PC-9 (cell line): ENCODE results near the gene LHFPL2. TPM values are rescaled to one million over a fixed set of nuclear protein-coding genes. Genes with fewer than 3 reads are reported as not detected.

Source experiments
- BruUV-seq: library from RNA; stranded (reverse); fragments of 400-500 nt; replicated peaks from 2 replicates; lab custom pipeline; 2021; lab: Mats Ljungman, UMichigan
- CTCF ChIA-PET: fragments of 300-600 bp; sonication (Branson Sonifier 250); formaldehyde crosslinking; loops from one replicate; lab custom pipeline; 2022; ENCODE audit warnings: antibody characterized with exemption; lab: Charles Lee
- POLR2A ChIA-PET: fragments of 300-600 bp; sonication (Branson Sonifier 250); formaldehyde crosslinking; loops from one replicate; lab custom pipeline; 2022; ENCODE audit warnings: antibody characterized with exemption; ENCODE audit not compliant: unreplicated experiment; lab: Charles Lee
- DNase-seq, 2 experiments: peaks; one replicate each; pipeline versions ENCODE4 v3.0.0 to v3.0.0-alpha.2; 2015 to 2022; ENCODE audit warnings: mixed read lengths in 1 of 2
- H2AFZ ChIP-seq: fragments of 200-600 bp; sonication (generic); 2 replicates; pipeline ENCODE4 v1.8.1; 2017; ENCODE audit warnings: antibody characterized with exemption
- H3F3A ChIP-seq: fragments of 200-600 bp; sonication (generic); 2 replicates; pipeline ENCODE4 v1.8.1; 2017; ENCODE audit warnings: antibody characterized with exemption, mild to moderate bottlenecking, low read depth; ENCODE audit not compliant: insufficient read depth
- H3K27ac ChIP-seq: fragments of 200-600 bp; sonication (generic); 2 replicates; pipeline ENCODE4 v1.6.1; 2016; ENCODE audit warnings: mixed run types
- H3K27me3 ChIP-seq: fragments of 200-600 bp; sonication (generic); 2 replicates; pipeline ENCODE4 v1.6.1; 2016; ENCODE audit warnings: low read depth, mixed run types; ENCODE audit not compliant: insufficient read depth
- H3K36me3 ChIP-seq: fragments of 200-600 bp; sonication (generic); 2 replicates; pipeline ENCODE4 v1.6.1; 2016; ENCODE audit warnings: low read depth, mixed run types
- H3K4me1 ChIP-seq: fragments of 200-600 bp; sonication (generic); replicated peaks from 2 replicates; pipeline ENCODE4 v1.6.1; 2016; ENCODE audit warnings: mixed run types; ENCODE audit not compliant: insufficient read depth
- H3K4me2 ChIP-seq: fragments of 200-600 bp; sonication (generic); 2 replicates; pipeline ENCODE4 v1.6.1; 2017; ENCODE audit warnings: mixed run types
- H3K4me3 ChIP-seq: fragments of 200-600 bp; sonication (generic); 2 replicates; pipeline ENCODE4 v1.6.1; 2016; ENCODE audit warnings: mixed run types
- H3K79me2 ChIP-seq: fragments of 200-600 bp; sonication (generic); 2 replicates; pipeline ENCODE4 v1.6.1; 2017; ENCODE audit warnings: low read depth, mixed run types
- H3K9me2 ChIP-seq: fragments of 200-600 bp; sonication (generic); 2 replicates; pipeline ENCODE4 v1.8.1; 2017; ENCODE audit warnings: mild to moderate bottlenecking; ENCODE audit not compliant: insufficient read depth
- H3K9me3 ChIP-seq: fragments of 200-600 bp; sonication (generic); 2 replicates; pipeline ENCODE4 v1.8.1; 2016; ENCODE audit warnings: low read depth; ENCODE audit not compliant: insufficient read depth
- H4K20me1 ChIP-seq: fragments of 200-600 bp; sonication (generic); 2 replicates; pipeline ENCODE4 v1.8.1; 2017; ENCODE audit not compliant: insufficient read depth
- CTCF ChIP-seq: fragments of 200-600 bp; sonication (generic); conservative IDR thresholded peaks from 2 replicates; pipeline ENCODE4 v1.6.1; 2017; ENCODE audit warnings: mixed run types, antibody characterized with exemption, mild to moderate bottlenecking, moderate library complexity
- EZH2 ChIP-seq: fragments of 200-600 bp; sonication (generic); IDR thresholded peaks from 2 replicates; pipeline ENCODE4 v1.8.0; 2017; ENCODE audit warnings: antibody characterized with exemption, low read depth
- intact Hi-C: fragments of 100-400 bp; cut with micrococcal nuclease; formaldehyde crosslinking; loops from one replicate; pipeline ENCODE4 v1.10.0; 2022; ENCODE audit not compliant: unreplicated experiment
- total RNA-seq: library from RNA; stranded (reverse); gene quantifications from 2 replicates; pipeline ENCODE4 v1.2.3, GENCODE V29; 2021

The LHFPL2 gene
- total RNA-seq, 1 experiment from 2014 or later: 10.1 TPM

DNA sequence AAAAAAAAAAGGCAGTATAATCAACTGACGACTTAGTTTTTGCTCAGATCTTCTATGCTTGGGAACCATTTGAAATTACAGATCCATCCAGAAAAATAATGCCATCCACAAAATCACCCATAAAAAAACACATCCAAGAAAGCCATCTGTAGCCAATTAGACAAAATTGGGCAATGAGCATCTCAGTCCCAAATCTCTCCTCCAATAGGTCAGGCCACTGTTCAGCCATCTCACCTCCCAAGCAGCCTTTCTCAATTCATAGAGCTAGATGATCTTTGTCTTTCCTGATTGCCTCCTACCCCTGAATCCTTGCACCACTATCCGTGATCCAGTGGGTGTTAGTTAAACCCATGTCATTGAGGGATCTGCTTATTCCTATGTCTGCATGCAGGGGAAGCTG, 148.5 kb downstream of the LHFPL2 start:
- Histone ChIP-seq H3K9me3 (no peaks in the 10 kb centered on the region), H3K4me2 (no peak overlapping the region), H3K4me3 (no peak overlapping the region), H4K20me1 (no peaks in the 10 kb centered on the region), H3K27ac (no peak overlapping the region), H3K4me1 (peaks cover 53% of the 10 kb centered on the region), H3F3A (peaks cover 16% of the 10 kb centered on the region), H2AFZ (no peak overlapping the region), H3K9me2 (no peaks in the 10 kb centered on the region), H3K27me3 (no peaks in the 10 kb centered on the region), H3K36me3 (no peaks in the 10 kb centered on the region), H3K79me2 (peaks cover 70% of the 10 kb centered on the region)
- intact Hi-C loops: loop anchor here (10.0 kb wide), 1 partner anchor 95 kb away; no protein-coding TSS in a partner anchor
- no TSS peak for BruUV-seq
- ChIA-PET CTCF (no interaction called here), POLR2A (no interaction called here)
- DNase-seq: no peak
- TF ChIP-seq EZH2: no peak

DNA sequence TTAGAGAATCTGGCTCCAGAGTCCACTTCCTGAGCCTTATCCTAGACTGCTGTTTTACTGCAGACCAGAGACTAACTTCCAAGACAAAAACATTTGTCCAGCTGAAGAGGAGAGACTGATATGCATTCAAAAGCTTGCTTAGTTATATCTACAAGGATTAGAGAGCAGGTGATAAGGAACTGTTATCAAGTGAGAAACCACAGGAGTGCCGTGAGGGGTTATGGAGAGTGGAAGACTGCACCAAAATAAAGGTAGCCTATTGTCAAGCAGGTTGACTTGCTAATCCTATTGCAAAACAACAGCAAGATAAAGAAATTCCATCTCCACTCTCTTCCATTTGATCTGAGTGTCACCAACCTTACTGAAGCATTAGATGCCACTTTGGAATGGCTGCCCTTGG, 149.1 kb downstream of the LHFPL2 start:
- peaks cover 15% of the 10 kb centered on the region for H3F3A ChIP-seq
- H3K27me3 ChIP-seq: no peaks in the 10 kb centered on the region
- no peak overlapping the region for H3K27ac ChIP-seq
- CTCF ChIA-PET: no interaction called here
- peaks cover 50% of the 10 kb centered on the region for H3K4me1 ChIP-seq
- no peak overlapping the region for H2AFZ ChIP-seq
- H3K9me2 ChIP-seq: no peaks in the 10 kb centered on the region
- TF ChIP-seq CTCF: no peak
- no peak for TF ChIP-seq EZH2
- no peak overlapping the region for H3K4me3 ChIP-seq
- no peaks in the 10 kb centered on the region for H4K20me1 ChIP-seq
- H3K4me2 ChIP-seq: no peak overlapping the region
- intact Hi-C loops: no loop called here
- POLR2A ChIA-PET: no interaction called here
- peaks cover 76% of the 10 kb centered on the region for H3K79me2 ChIP-seq
- no peak for DNase-seq
- no peaks in the 10 kb centered on the region for H3K9me3 ChIP-seq
- H3K36me3 ChIP-seq: no peaks in the 10 kb centered on the region
- no TSS peak for BruUV-seq

GRCh38 chr5:78497573-78498533, 150.7 kb downstream of the LHFPL2 start:
- H3F3A ChIP-seq: peaks cover 7% of the 10 kb centered on the region
- no peak overlapping the region for H3K27ac ChIP-seq
- H3K9me2 ChIP-seq: no peaks in the 10 kb centered on the region
- no peak for TF ChIP-seq CTCF
- no peak for TF ChIP-seq EZH2
- peaks cover 62% of the 10 kb centered on the region for H3K79me2 ChIP-seq
- BruUV-seq: no TSS peak
- H3K27me3 ChIP-seq: no peaks in the 10 kb centered on the region
- intact Hi-C loops: no loop called here
- no peak overlapping the region for H3K4me3 ChIP-seq
- H3K4me1 ChIP-seq: peaks cover 34% of the 10 kb centered on the region
- ChIA-PET CTCF (interaction anchor here (0.6 kb wide), 1 partner anchor 238 kb away, joined by 3 read pairs; no protein-coding TSS in a partner anchor), POLR2A (no interaction called here)
- no peak overlapping the region for H3K4me2 ChIP-seq
- H3K36me3 ChIP-seq: no peaks in the 10 kb centered on the region
- no peaks in the 10 kb centered on the region for H4K20me1 ChIP-seq
- DNase-seq: no peak
- no peaks in the 10 kb centered on the region for H3K9me3 ChIP-seq
- no peak overlapping the region for H2AFZ ChIP-seq
